IgD-negative memory B cell (primary cell): ENCODE results near the gene NECAB3. TPM values are rescaled to one million over a fixed set of nuclear protein-coding genes. Genes with fewer than 3 reads are reported as not detected.

Source experiments
- H3K27ac Mint-ChIP-seq, 3 donors: one replicate each; pipeline ENCODE4 v1.8.0; 2020 to 2022; ENCODE audit warnings: mild to moderate bottlenecking in 3 of 3, mixed read lengths in 3 of 3, moderate library complexity in 1 of 3
- H3K27me3 Mint-ChIP-seq: one replicate; pipeline ENCODE4 v1.8.0; 2021; ENCODE audit warnings: mixed read lengths
- H3K36me3 Mint-ChIP-seq: one replicate; pipeline ENCODE4 v1.8.0; 2020; ENCODE audit warnings: mild to moderate bottlenecking, mixed read lengths
- H3K4me1 Mint-ChIP-seq, 3 donors: one replicate each; pipeline ENCODE4 v1.8.0; 2020 to 2022; ENCODE audit warnings: mixed read lengths in 3 of 3, mild to moderate bottlenecking in 1 of 3
- H3K4me3 Mint-ChIP-seq, 4 donors: one replicate each; pipeline ENCODE4 v1.8.0; 2020 to 2022; ENCODE audit warnings: mild to moderate bottlenecking in 4 of 4, mixed read lengths in 4 of 4, moderate library complexity in 3 of 4
- H3K9me3 Mint-ChIP-seq, 3 donors: one replicate each; pipeline ENCODE4 v1.8.0; 2020 to 2021; ENCODE audit warnings: mixed read lengths in 3 of 3, mild to moderate bottlenecking in 1 of 3
- polyA plus RNA-seq: library from polyadenylated mRNA; unstranded; fragments of 300-500 nt; fragmentation: Illumina TruSeq; gene quantifications from one replicate; pipeline ENCODE4 v1.2.3, GENCODE V29; 2021

NECAB3 gene
- polyA plus RNA-seq, 1 donor from 2014 or later: 4.1 TPM

GRCh38 chr20:33657704-33658095 is 16.5 kb downstream of the NECAB3 start:
- Mint-ChIP-seq H3K9me3 (no peaks in the 10 kb centered on the region), H3K36me3 (no peaks in the 10 kb centered on the region), H3K27me3 (peaks cover under 1% of the 10 kb centered on the region), H3K27ac (no peak overlapping the region), H3K4me3 (no peak overlapping the region), H3K4me1 (peaks cover 0 to 9% (median 6%) of the 10 kb centered on the region in 3 donors)

- no peaks in the 10 kb centered on the region for H3K9me3 Mint-ChIP-seq
- H3K27ac Mint-ChIP-seq: no peak overlapping the region
- H3K4me1 Mint-ChIP-seq: peaks cover 0 to 11% (median 9%) of the 10 kb centered on the region in 3 donors
- no peaks in the 10 kb centered on the region for H3K27me3 Mint-ChIP-seq
- no peaks in the 10 kb centered on the region for H3K36me3 Mint-ChIP-seq
- no peak overlapping the region for H3K4me3 Mint-ChIP-seq
These were observed 17.2 kb downstream of the NECAB3 start for GRCh38 chr20:33656783-33657703.

GRCh38 chr20:33656010-33656782 is 18.0 kb downstream of the NECAB3 start:
- Mint-ChIP-seq H3K27me3 (no peaks in the 10 kb centered on the region), H3K4me3 (no peak overlapping the region), H3K9me3 (no peaks in the 10 kb centered on the region), H3K4me1 (peaks cover 0 to 12% (median 10%) of the 10 kb centered on the region in 3 donors), H3K27ac (no peak overlapping the region), H3K36me3 (no peaks in the 10 kb centered on the region)

- Mint-ChIP-seq H3K27me3 (no peaks in the 10 kb centered on the region), H3K36me3 (no peaks in the 10 kb centered on the region), H3K4me3 (no peak overlapping the region), H3K4me1 (peaks cover 0 to 12% (median 10%) of the 10 kb centered on the region in 3 donors), H3K27ac (no peak overlapping the region), H3K9me3 (no peaks in the 10 kb centered on the region)
These were observed 19.1 kb downstream of the NECAB3 start for GRCh38 chr20:33655164-33655563.

GRCh38 chr20:33654680-33655161 is 19.5 kb downstream of the NECAB3 start:
- Mint-ChIP-seq H3K9me3 (no peaks in the 10 kb centered on the region), H3K27me3 (no peaks in the 10 kb centered on the region), H3K27ac (no peak overlapping the region), H3K36me3 (no peaks in the 10 kb centered on the region), H3K4me1 (peaks cover 2 to 12% (median 10%) of the 10 kb centered on the region in 3 donors), H3K4me3 (no peak overlapping the region)

GRCh38 chr20:33653900-33654596 is 20.2 kb downstream of the NECAB3 start:
- Mint-ChIP-seq H3K27ac (no peak overlapping the region), H3K4me1 (peaks cover 6 to 12% (median 10%) of the 10 kb centered on the region in 3 donors), H3K36me3 (no peaks in the 10 kb centered on the region), H3K27me3 (no peaks in the 10 kb centered on the region), H3K4me3 (peak overlapping the region in 1 of 4 donors; percentile 27), H3K9me3 (no peaks in the 10 kb centered on the region)

GRCh38 chr20:33653218-33653899 is 20.9 kb downstream of the NECAB3 start:
- Mint-ChIP-seq H3K36me3 (no peaks in the 10 kb centered on the region), H3K4me3 (peak overlapping the region in 2 of 4 donors; percentile 75 to 77), H3K4me1 (peaks cover 6 to 15% (median 13%) of the 10 kb centered on the region in 3 donors), H3K9me3 (no peaks in the 10 kb centered on the region), H3K27ac (peak overlapping the region in 1 of 3 donors; percentile 75), H3K27me3 (no peaks in the 10 kb centered on the region)

GRCh38 chr20:33651562-33652048 is 22.6 kb downstream of the NECAB3 start:
- H3K9me3 Mint-ChIP-seq: no peaks in the 10 kb centered on the region
- no peaks in the 10 kb centered on the region for H3K36me3 Mint-ChIP-seq
- peak overlapping the region in 1 of 3 donors; percentile 25 for H3K27ac Mint-ChIP-seq
- H3K27me3 Mint-ChIP-seq: no peaks in the 10 kb centered on the region
- H3K4me1 Mint-ChIP-seq: peaks cover 13 to 24% (median 23%) of the 10 kb centered on the region in 3 donors
- peak overlapping the region in 1 of 4 donors; percentile 22 for H3K4me3 Mint-ChIP-seq

- Mint-ChIP-seq H3K4me1 (peaks cover 13 to 24% (median 23%) of the 10 kb centered on the region in 3 donors), H3K9me3 (no peaks in the 10 kb centered on the region), H3K27me3 (no peaks in the 10 kb centered on the region), H3K36me3 (no peaks in the 10 kb centered on the region), H3K27ac (peak overlapping the region in 1 of 3 donors; percentile 25), H3K4me3 (peak overlapping the region in 1 of 4 donors; percentile 22)
These were observed 23.3 kb downstream of the NECAB3 start for GRCh38 chr20:33650753-33651561.

- no peaks in the 10 kb centered on the region for H3K9me3 Mint-ChIP-seq
- no peaks in the 10 kb centered on the region for H3K27me3 Mint-ChIP-seq
- H3K4me3 Mint-ChIP-seq: no peak overlapping the region
- peaks cover 13 to 24% (median 23%) of the 10 kb centered on the region in 3 donors for H3K4me1 Mint-ChIP-seq
- no peak overlapping the region for H3K27ac Mint-ChIP-seq
- no peaks in the 10 kb centered on the region for H3K36me3 Mint-ChIP-seq
These were observed 24.0 kb downstream of the NECAB3 start for GRCh38 chr20:33650111-33650752.

GRCh38 chr20:33649201-33649681 is 25.0 kb downstream of the NECAB3 start:
- Mint-ChIP-seq H3K36me3 (no peaks in the 10 kb centered on the region), H3K4me1 (peaks cover 13 to 24% (median 23%) of the 10 kb centered on the region in 3 donors), H3K4me3 (no peak overlapping the region), H3K27ac (no peak overlapping the region), H3K9me3 (no peaks in the 10 kb centered on the region), H3K27me3 (no peaks in the 10 kb centered on the region)

GRCh38 chr20:33648396-33649004 is 25.7 kb downstream of the NECAB3 start:
- peaks cover 13 to 24% (median 23%) of the 10 kb centered on the region in 3 donors for H3K4me1 Mint-ChIP-seq

More at GRCh38 chr20:33648396-33649004, 25.7 kb downstream of the NECAB3 start:
- no peaks in the 10 kb centered on the region for H3K36me3 Mint-ChIP-seq
- no peak overlapping the region for H3K27ac Mint-ChIP-seq
- H3K9me3 Mint-ChIP-seq: no peaks in the 10 kb centered on the region
- no peak overlapping the region for H3K4me3 Mint-ChIP-seq
- H3K27me3 Mint-ChIP-seq: no peaks in the 10 kb centered on the region
